ENCODE data around the gene PKN1.

The PKN1 gene

GRCh38 chr19:14473978-14474578, 41.0 kb downstream of the PKN1 start:
- TF ChIP-seq ZFX (IDR thresholded peaks at IDR 0.05) = no peak
- TF ChIP-seq, protein P1, sequence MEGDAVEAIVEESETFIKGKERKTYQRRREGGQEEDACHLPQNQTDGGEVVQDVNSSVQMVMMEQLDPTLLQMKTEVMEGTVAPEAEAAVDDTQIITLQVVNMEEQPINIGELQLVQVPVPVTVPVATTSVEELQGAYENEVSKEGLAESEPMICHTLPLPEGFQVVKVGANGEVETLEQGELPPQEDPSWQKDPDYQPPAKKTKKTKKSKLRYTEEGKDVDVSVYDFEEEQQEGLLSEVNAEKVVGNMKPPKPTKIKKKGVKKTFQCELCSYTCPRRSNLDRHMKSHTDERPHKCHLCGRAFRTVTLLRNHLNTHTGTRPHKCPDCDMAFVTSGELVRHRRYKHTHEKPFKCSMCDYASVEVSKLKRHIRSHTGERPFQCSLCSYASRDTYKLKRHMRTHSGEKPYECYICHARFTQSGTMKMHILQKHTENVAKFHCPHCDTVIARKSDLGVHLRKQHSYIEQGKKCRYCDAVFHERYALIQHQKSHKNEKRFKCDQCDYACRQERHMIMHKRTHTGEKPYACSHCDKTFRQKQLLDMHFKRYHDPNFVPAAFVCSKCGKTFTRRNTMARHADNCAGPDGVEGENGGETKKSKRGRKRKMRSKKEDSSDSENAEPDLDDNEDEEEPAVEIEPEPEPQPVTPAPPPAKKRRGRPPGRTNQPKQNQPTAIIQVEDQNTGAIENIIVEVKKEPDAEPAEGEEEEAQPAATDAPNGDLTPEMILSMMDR (conservative IDR thresholded peaks at IDR 0.05) = no peak
- H3K27ac ChIP-seq = no peak overlapping the region

DNA sequence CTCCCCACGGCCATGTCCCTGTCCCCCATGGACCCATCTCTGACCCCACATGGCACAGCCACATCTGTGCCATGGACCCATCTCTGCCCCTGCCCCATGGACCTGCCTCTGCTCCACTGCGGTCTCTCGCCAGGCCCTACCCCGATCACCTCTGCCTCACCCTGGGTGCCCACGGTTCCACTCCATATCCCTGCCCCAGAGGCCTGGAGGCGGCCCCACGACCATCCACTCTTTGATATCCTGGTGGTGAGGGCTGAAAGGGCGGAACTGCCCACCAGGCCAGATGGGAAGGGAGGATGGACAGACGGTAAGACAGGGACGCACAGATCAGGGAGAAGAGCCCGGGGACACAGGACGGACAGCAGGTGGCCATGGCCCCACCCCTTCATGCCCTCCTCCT, 41.7 kb downstream of the PKN1 start:
- no peak for TF ChIP-seq ZFX (IDR thresholded peaks at IDR 0.05)
- TF ChIP-seq, protein P1 (conservative IDR thresholded peaks at IDR 0.05) = no peak
- no peak overlapping the region for H3K27ac ChIP-seq

DNA sequence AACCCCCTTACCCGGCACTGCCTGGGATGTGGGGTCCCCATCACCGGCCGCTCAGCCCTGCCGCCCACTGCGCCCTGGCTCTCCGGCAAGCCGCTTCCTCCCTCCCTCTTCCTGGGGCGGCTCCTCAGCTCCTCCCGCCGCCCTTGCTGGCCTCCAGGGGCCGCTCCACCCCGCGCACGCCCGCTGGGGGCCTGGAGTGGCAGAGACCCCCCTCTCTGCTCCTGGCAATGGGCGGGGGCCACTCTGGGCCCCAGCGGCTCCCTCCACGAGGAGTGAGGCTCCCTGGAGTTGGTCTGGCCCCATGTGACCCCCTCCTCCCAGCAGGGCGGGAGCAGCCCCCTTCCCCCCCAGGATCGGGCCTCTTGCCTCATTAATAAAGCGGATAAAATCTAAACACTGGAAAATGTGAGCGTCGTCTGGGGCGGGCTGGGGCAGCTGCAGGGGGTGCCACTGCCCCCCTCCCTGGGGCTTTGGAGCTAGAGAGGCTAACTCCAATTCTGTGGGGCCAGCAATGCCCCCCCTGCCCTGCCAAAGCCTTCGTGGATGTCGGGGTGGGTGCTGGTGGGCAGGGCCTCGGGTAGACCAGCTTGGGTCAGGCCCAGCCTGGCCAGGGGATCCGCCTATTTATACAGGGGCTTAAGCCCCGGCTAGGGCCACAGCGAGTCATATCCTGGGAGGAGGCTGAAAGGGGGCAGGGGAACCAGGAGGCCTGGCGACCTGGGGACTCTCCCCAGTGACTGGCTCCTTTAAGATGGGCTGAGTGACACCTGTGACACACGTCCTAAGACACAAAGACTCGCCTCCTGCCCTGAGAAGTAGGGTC, 42.4 kb downstream of the PKN1 start, which contains the start of gene PTGER1:
Gene PTGER1, minus strand, starts transcription at position 104 of the 823 bp plus-strand sequence. CDS start 1,034 bp downstream, outside the sequence.
- H3K27ac ChIP-seq = no peak within 1 kb of the TSS
- TF ChIP-seq, protein P1 (conservative IDR thresholded peaks at IDR 0.05) = no peak; the same call in 1 of the 2 replicates
- TF ChIP-seq ZFX (IDR thresholded peaks at IDR 0.05) = no peak

DNA sequence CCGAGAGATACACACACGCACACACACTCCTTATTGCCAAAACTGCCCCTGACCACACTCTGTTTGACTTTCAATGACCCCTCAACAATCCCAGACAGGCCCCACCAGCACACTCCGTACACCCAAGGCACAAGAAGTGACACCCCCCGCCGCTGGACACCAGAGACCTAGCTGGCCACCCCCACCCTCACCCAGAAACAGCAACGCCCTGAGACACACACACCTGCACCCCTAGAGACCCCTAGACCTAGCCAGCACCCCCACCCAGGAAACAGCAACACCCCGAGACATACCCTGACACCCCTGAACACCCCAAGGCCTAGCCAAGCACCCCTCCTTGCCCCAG, 43.2 kb downstream of the PKN1 start:
- H3K27ac ChIP-seq = no peak overlapping the region
- TF ChIP-seq, protein P1 (conservative IDR thresholded peaks at IDR 0.05) = no peak
- no peak for TF ChIP-seq ZFX (IDR thresholded peaks at IDR 0.05)

GRCh38 chr19:14476673-14477401, 43.7 kb downstream of the PKN1 start:
- H3K27ac ChIP-seq = no peak overlapping the region
- TF ChIP-seq ZFX (IDR thresholded peaks at IDR 0.05) = no peak
- TF ChIP-seq, protein P1 (conservative IDR thresholded peaks at IDR 0.05) = no peak

- H3K27ac ChIP-seq = no peak overlapping the region
- TF ChIP-seq, protein P1 (conservative IDR thresholded peaks at IDR 0.05) = no peak
- no peak for TF ChIP-seq ZFX (IDR thresholded peaks at IDR 0.05)
Observed at GRCh38 chr19:14477418-14478112, 44.5 kb downstream of the PKN1 start.

Data from C4-2B (cell line).